Stimulated activated CD4-positive, alpha-beta T cell treated with anti-CD3 and anti-CD28 coated beads, Interleukin-1b, Interleukin-23, amount 100 ng/mL, for 24 hours (primary cell): ENCODE results near the gene PCBD2.
"Not testable (repeated sequence)": the region's sequence is repeated elsewhere in the genome, so short reads cannot be mapped to it uniquely, and the experiment has no call there.

ENCODE experiments used
- DNase-seq, 4 experiments: peaks; one replicate each; pipeline ENCODE4 v3.0.0-alpha.2; 2020; ENCODE audit warnings: low read depth in 4 of 4, low spot score in 1 of 4

The PCBD2 gene

GRCh38 chr5:134957920-134958608 lies 53.1 kb downstream of the PCBD2 start:
- DNase-seq = no peak

- DNase-seq = no peak
Observed at GRCh38 chr5:134958755-134959154, 53.8 kb downstream of the PCBD2 start.

- DNase-seq = no peak
Observed at GRCh38 chr5:134963098-134963497, 58.2 kb downstream of the PCBD2 start.

- DNase-seq = no peak
Observed at GRCh38 chr5:134964359-134965270, 59.7 kb downstream of the PCBD2 start.

GRCh38 chr5:134965271-134965825 lies 60.4 kb downstream of the PCBD2 start:
- no peak for DNase-seq

GRCh38 chr5:134967607-134968006 lies 62.7 kb downstream of the PCBD2 start, which contains the start of gene CATSPER3:
TSS of gene CATSPER3 (plus strand) at chr5:134967907. CDS start at chr5:134967992, 85 bp downstream.
- DNase-seq = no peak

- DNase-seq = no peak
Observed at GRCh38 chr5:134968055-134968454, 63.1 kb downstream of the PCBD2 start.

GRCh38 chr5:134969166-134969565 lies 64.2 kb downstream of the PCBD2 start:
- no peak for DNase-seq

- no peak for DNase-seq
Observed at GRCh38 chr5:134975078-134975715, 70.3 kb downstream of the PCBD2 start.

- no peak for DNase-seq
Observed at GRCh38 chr5:134975843-134976242, 70.9 kb downstream of the PCBD2 start.

GRCh38 chr5:134976841-134977240 lies 71.9 kb downstream of the PCBD2 start:
- DNase-seq = no peak

GRCh38 chr5:134979416-134979815 lies 74.5 kb downstream of the PCBD2 start:
- DNase-seq = no peak

- DNase-seq = no peak
Observed at GRCh38 chr5:134982230-134982629, 77.3 kb downstream of the PCBD2 start.

GRCh38 chr5:134989266-134989830 lies 84.4 kb downstream of the PCBD2 start:
- no peak for DNase-seq

GRCh38 chr5:134990183-134990582 lies 85.3 kb downstream of the PCBD2 start:
- DNase-seq = not testable (repeated sequence)

- no peak for DNase-seq
Observed at GRCh38 chr5:134992148-134992547, 87.2 kb downstream of the PCBD2 start.

- DNase-seq = no peak
Observed at GRCh38 chr5:134993161-134993560, 88.2 kb downstream of the PCBD2 start.

GRCh38 chr5:134994560-134995156 lies 89.7 kb downstream of the PCBD2 start:
- DNase-seq = no peak

- no peak for DNase-seq
Observed at GRCh38 chr5:134995850-134996402, 91.0 kb downstream of the PCBD2 start.

GRCh38 chr5:134997015-134997414 lies 92.1 kb downstream of the PCBD2 start:
- no peak for DNase-seq
